ENCODE data around the gene EFHC1.

DNA sequence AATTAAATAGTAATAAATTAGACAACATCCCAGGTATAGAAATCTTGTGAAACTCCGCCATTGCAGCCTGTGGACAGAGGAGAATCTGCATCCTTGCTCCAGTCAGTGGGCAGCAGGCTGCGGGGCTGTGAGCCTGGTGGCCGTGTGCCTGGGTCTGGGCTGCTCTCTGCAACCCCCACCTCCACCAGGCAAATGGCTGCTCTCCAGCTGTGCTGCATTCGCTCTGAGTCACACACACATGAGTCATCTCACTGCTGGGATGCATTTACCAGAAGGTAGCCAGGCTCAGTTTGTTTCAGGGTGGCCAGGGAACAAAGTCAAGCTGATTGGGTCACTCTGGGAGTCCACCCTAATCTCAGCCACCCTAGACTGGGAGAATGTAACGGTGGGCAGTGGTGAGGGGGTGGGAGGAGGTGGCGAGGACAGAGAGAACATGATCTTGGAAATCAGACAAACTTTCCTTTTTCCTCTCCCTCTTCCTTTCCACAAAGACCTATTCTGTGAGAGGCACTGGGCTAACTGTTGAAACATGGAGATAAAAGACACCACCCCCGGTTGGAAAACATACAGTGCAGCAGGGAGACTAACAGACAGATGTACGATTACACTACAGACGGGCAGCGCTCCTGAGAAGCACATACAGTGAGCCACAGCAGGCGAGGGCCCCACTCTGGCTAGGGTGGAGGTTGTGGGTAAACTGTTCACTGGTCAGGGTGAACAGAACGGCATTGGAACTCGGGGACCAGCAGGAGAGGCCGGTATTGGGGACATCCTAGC lies 97.5 kb downstream of the EFHC1 start:
- TF ChIP-seq CTCF (IDR thresholded peaks at IDR 0.05): no peak
- TF ChIP-seq POLR2AphosphoS5 (IDR thresholded peaks at IDR 0.05; ENCODE audit: low read depth, low read length): peak; percentile 84; the same call in 1 of the 2 replicates
- TF ChIP-seq, protein P1, sequence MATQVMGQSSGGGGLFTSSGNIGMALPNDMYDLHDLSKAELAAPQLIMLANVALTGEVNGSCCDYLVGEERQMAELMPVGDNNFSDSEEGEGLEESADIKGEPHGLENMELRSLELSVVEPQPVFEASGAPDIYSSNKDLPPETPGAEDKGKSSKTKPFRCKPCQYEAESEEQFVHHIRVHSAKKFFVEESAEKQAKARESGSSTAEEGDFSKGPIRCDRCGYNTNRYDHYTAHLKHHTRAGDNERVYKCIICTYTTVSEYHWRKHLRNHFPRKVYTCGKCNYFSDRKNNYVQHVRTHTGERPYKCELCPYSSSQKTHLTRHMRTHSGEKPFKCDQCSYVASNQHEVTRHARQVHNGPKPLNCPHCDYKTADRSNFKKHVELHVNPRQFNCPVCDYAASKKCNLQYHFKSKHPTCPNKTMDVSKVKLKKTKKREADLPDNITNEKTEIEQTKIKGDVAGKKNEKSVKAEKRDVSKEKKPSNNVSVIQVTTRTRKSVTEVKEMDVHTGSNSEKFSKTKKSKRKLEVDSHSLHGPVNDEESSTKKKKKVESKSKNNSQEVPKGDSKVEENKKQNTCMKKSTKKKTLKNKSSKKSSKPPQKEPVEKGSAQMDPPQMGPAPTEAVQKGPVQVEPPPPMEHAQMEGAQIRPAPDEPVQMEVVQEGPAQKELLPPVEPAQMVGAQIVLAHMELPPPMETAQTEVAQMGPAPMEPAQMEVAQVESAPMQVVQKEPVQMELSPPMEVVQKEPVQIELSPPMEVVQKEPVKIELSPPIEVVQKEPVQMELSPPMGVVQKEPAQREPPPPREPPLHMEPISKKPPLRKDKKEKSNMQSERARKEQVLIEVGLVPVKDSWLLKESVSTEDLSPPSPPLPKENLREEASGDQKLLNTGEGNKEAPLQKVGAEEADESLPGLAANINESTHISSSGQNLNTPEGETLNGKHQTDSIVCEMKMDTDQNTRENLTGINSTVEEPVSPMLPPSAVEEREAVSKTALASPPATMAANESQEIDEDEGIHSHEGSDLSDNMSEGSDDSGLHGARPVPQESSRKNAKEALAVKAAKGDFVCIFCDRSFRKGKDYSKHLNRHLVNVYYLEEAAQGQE (IDR thresholded peaks at IDR 0.05; ENCODE audit: insufficient read depth in 1 of 2, low read depth in 2 of 2, low read length in 1 of 2): peak in 1 of 2 experiments; percentile 60; a peak in 1 of 4 replicates
- TF ChIP-seq SIN3A (IDR thresholded peaks at IDR 0.05; ENCODE audit: borderline replicate concordance, insufficient read depth, low read depth, low read length): no peak
- no peak for TF ChIP-seq TCF7L2 (IDR thresholded peaks at IDR 0.05; ENCODE audit: low read depth, low read length)

Data from Panc1 (cell line).